ENCODE data around the gene NUP93.
A peak's percentile ranks its signal among the peaks of the same experiment; 100 is the strongest.
"Not testable (repeated sequence)": the region's sequence is repeated elsewhere in the genome, so short reads cannot be mapped to it uniquely, and the experiment has no call there.

The NUP93 gene

GRCh38 chr16:56866955-56867830 lies 137.3 kb downstream of the NUP93 start:
- DNase-seq: peak in 8 of 56 donors; percentile 8 to 36 (median 17)

- no peak for DNase-seq
These were observed 138.2 kb downstream of the NUP93 start for GRCh38 chr16:56868175-56868574.

DNA sequence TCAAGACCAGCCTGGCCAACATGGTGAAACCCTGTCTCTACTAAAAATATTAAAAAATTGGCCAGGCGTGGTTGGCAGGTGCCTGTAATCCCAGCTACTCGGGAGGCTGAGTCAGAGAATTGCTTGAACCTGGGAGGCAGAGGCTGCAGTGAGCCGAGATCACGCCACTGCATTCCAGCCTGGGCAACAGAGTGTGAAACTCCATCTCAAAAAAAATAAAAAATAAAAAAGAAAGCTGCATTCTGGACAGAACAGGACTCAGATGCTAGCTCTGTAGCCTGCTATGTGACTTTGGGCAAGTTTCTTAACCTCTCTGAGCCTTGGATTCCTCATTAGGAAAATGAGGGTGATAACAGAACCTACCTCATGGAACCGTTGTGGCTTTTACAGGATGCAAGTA lies 138.8 kb downstream of the NUP93 start:
- not testable (repeated sequence) for DNase-seq

GRCh38 chr16:56869513-56870275 lies 139.8 kb downstream of the NUP93 start:
- no peak for DNase-seq

GRCh38 chr16:56870276-56870888 lies 140.5 kb downstream of the NUP93 start:
- no peak for DNase-seq

DNA sequence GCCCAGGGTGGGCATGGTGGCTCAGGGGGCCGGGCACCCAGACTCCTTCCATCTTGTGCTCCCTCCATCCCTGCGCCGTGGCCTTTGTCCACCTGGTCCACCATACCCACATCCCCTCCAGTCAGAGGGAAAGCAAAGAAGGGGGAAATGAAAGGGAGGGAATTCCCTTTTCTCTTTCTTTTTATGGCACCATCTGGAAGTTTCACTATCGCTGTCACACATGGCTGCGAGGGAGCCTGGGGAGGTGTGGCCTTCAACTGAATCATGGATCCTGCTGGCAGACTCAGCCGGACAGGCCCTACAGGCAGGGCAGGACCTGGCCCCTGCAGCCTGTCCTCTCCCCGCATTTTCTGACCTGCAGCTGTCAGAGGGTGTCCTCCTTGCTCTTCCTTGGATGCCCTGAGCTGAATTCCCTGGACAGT lies 141.3 kb downstream of the NUP93 start:
- no peak for DNase-seq

- DNase-seq: no peak
These were observed 143.0 kb downstream of the NUP93 start for GRCh38 chr16:56872863-56873391.

- no peak for DNase-seq
These were observed 144.9 kb downstream of the NUP93 start for GRCh38 chr16:56874800-56875199.

DNA sequence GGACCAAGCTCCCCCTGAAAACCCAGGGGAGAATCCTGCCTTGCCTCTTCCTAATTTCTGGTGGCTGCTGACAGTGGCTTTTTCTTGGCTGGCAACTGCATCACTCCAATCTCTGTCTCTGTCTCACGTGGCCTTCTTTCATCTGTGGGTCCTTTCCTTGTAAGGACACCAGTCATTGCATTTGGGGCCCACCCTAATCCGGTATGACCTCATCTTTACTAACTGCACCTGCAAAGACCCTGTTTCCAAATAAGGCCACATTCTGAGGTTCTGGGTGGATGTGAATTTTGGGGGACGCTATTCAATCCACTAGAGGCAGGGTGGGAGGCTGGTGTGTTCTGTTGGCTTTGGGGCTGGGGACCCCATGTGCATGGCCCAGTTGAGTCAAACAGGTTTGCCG lies 146.1 kb downstream of the NUP93 start:
- DNase-seq: no peak

GRCh38 chr16:56877486-56878182 lies 147.7 kb downstream of the NUP93 start:
- DNase-seq: no peak

GRCh38 chr16:56878282-56878854 lies 148.4 kb downstream of the NUP93 start:
- DNase-seq: no peak

DNA sequence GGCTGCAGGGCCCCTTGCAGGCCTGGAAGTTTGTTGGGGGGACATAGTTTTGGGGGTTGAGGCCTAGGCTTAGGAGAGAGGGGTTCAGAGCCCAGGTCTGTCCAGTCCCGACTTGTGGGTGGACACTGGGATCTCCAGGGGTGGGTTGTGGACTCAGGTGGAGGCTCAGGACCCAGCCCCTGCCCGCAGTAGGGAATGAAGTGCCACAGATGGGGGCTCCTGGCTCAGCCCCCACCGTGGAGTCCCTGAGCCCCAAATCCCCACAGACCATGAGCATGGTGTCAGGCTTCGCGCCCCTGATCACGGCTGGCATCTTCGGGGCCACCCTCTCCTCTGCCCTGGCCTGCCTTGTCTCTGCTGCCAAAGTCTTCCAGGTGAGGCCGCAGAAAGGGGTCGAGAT lies 149.3 kb downstream of the NUP93 start:
- no peak for DNase-seq

DNA sequence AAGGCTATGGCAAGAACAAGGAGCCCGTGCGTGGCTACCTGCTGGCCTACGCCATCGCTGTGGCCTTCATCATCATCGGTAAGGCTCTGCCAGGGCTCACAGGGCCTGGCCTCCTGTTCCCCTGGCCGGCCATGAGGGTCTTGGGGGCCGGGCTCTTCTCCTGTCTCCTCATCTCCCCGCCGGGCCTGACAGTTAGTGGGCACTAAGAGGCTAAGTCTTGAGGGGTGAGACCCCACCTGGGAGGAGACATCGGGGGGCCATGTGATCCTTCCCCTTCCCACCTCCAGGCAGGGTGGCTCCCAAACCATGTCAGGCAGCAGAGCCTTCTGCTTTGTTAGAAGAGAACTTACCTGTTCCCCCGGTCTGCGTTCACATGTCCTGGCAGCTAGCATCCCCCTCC lies 150.2 kb downstream of the NUP93 start:
- DNase-seq: no peak

DNA sequence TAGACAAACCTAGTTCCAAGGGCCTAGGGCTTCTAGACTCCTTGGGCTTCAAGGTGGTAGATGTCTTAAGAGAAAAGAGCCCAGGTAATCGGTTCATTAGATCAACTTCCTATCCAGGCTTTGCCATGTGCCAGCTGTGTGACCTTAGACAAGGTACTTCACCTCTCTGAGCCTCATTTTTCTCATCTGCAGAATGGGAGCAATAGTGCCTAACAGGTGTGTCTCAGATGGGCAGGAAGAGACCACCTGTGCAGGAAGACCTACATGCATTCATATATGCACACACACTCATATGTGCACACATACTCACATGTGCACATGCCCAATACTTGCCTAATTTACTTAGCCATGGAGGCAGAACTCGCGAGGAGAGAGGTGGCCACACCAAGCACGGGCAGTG lies 150.8 kb downstream of the NUP93 start:
- DNase-seq: no peak

DNA sequence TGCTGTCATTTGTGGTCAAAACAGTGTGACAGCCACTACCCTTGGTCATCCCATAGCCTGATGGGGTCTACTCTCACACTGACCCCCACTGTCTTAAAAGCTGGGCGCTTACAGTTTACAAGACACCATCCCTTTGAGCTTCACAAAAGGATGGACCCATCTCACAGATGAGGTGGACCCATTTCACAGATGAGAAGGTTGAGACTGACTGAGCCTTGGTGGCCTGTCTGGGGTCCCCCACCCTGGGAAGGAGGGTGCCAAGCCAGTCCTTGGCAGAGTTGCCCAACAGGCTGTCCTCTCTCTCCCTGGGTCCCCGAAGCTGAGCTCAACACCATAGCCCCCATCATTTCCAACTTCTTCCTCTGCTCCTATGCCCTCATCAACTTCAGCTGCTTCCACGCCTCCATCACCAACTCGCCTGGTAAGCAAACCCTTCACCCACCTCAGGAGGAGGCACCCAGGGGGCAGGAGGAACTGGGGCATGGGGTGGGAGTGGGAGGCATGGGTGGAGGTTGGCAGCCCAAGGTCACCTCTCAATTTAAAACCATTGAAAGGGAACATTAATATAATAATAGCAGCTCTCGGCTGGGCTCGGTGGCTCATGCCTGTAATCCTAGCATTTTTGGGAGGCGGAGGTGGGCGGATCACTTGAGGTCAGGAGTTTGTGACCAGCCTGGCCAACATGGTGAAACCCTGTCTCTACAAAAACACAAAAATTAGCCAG lies 152.3 kb downstream of the NUP93 start:
- no peak for DNase-seq

DNA sequence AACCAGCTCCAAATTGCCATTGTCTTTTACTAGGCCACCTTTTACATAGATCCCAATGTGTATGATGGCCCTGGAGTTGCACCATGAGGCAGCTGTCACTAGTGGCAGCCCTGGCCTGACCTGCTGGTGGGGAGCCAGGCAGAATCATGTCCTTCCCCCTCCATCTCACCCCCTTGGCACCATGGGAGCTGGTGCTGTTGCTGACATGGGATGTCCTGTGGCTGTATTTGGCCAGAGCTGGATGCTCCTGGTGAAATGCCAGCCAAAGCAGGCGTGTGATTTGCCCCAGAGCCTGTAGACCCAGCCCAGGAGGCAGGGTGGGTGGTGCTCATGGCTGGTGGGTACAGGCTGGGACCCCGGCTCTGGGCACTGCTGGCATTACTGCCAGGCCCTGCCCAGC lies 153.7 kb downstream of the NUP93 start:
- no peak for DNase-seq

- no peak for DNase-seq
These were observed 154.2 kb downstream of the NUP93 start for GRCh38 chr16:56884026-56884582.

DNA sequence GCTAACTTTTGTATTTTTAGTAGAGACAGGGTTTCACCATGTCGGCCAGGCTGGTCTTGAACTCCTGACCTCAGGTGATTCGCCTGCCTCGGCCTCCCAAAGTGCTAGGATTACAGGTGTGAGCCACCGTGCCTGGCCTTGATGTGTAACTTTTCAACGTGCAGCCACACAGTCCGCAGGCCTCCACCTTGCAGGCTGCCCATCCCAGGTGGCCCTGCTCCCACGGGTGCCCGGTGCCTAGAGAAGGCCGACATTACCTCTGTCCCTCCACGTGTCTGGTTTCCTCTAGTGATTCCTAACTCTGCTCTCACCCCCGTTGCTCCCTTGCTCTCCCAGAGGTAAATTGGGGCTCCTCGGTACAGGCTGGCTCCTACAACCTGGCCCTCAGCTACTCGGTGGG lies 155.0 kb downstream of the NUP93 start:
- DNase-seq: not testable (repeated sequence)

DNA sequence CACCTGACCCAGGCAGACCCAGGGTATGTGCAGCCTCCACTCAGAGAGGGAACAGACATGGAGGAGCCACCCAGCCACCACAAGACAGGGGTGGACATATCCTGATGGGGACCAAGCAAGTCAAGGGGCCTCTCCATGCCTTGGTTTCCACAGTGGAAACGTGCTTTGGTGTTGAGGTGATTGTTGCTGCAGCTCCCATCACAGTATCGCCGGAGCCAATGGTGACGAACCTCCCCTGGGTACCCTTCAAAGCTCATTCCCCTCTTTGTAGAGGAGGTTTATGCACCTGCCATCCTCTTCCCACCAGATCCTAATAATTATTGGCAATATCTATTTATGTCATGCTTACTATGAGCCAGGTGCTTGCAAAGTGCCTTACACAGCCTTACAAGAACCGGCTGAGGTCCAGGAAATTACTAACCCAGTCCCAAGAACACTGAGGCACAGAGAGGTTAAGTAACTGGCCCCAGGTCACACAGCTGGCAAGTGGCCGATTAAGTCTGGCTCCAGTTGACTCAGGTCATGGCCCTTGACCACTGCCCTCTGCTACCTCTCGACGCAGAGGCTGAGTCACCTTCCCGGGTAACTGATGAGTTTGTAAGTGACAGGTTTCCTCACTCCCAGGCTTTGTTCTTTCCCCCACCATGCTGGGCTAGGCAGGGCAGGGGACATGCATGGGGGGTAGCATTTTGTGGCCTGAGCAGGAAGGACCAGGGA lies 155.7 kb downstream of the NUP93 start:
- no peak for DNase-seq

Data from nucleus accumbens (tissue), 56 donors.